IMR-90 (cell line): ENCODE data around the gene MYORG. TPM values are rescaled to one million over a fixed set of nuclear protein-coding genes. Genes with fewer than 3 reads are reported as not detected.

Experiments used
- ATAC-seq: fragments of 200-7000 bp; cut with Tn5 transposase; 2 replicates; pipeline ENCODE4 v1.9.1; 2020; ENCODE audit warnings: low read depth, mild to moderate bottlenecking, moderate library complexity
- BruUV-seq: library from RNA; stranded (reverse); fragments of 400-500 nt; replicated peaks from 2 replicates; lab custom pipeline; 2021; lab: Mats Ljungman, UMichigan
- CTCF ChIA-PET: fragments of 300-600 bp; formaldehyde crosslinking; extraction: SDS; loops from one replicate; lab custom pipeline; 2021; ENCODE audit warnings: antibody characterized with exemption; lab: Yijun Ruan, JAX
- POLR2A ChIA-PET: fragments of 300-600 bp; sonication (Branson Sonifier 250); formaldehyde crosslinking; loops from one replicate; lab custom pipeline; 2022; ENCODE audit warnings: antibody characterized with exemption; ENCODE audit not compliant: unreplicated experiment; lab: Charles Lee
- DNase-seq: peaks from one replicate; pipeline ENCODE4 v3.0.0; 2013
- H2AFZ ChIP-seq: replicated peaks from 2 replicates; pipeline ENCODE3; 2013; ENCODE audit warnings: low read length, mild to moderate bottlenecking; ENCODE audit not compliant: poor library complexity
- H2AK5ac ChIP-seq: 2 replicates; pipeline ENCODE4 v1.6.1; 2013; ENCODE audit warnings: low read depth, low read length, inconsistent platforms
- H2AK9ac ChIP-seq: replicated peaks from 2 replicates; pipeline ENCODE3; 2013; ENCODE audit warnings: mild to moderate bottlenecking, low read depth, low read length, moderate library complexity; ENCODE audit not compliant: poor library complexity
- H2BK120ac ChIP-seq: 2 replicates; pipeline ENCODE4 v1.6.1; 2013; ENCODE audit warnings: low read depth, low read length, inconsistent platforms
- H2BK15ac ChIP-seq: 3 replicates; pipeline ENCODE4 v1.6.1; 2013; ENCODE audit warnings: low read depth, low read length, inconsistent platforms
- H2BK20ac ChIP-seq: 2 replicates; pipeline ENCODE4 v1.6.1; 2013; ENCODE audit warnings: low read depth, mild to moderate bottlenecking, inconsistent platforms, low read length, moderate library complexity
- H2BK5ac ChIP-seq: 2 replicates; pipeline ENCODE4 v1.6.1; 2013; ENCODE audit warnings: mild to moderate bottlenecking, low read depth, low read length, inconsistent platforms; ENCODE audit not compliant: poor library complexity, severe bottlenecking
- H3K14ac ChIP-seq: replicated peaks from 2 replicates; pipeline ENCODE4 v1.6.1; 2013; ENCODE audit warnings: low read depth, low read length, inconsistent platforms
- H3K18ac ChIP-seq: 2 replicates; pipeline ENCODE4 v1.6.1; 2013; ENCODE audit warnings: low read depth, low read length, control low read depth
- H3K23ac ChIP-seq: 2 replicates; pipeline ENCODE4 v1.6.1; 2013; ENCODE audit warnings: low read depth, low read length, inconsistent platforms
- H3K27ac ChIP-seq: 2 replicates; pipeline ENCODE4 v1.5.1; 2013; ENCODE audit warnings: mild to moderate bottlenecking, control low read depth, low read length; ENCODE audit not compliant: insufficient read depth
- H3K27me3 ChIP-seq: 2 replicates; pipeline ENCODE4 v1.6.1; 2013; ENCODE audit warnings: low read length; ENCODE audit not compliant: control insufficient read depth, insufficient read depth
- H3K36me3 ChIP-seq: 2 replicates; pipeline ENCODE4 v1.6.1; 2013; ENCODE audit warnings: low read length, mixed read lengths; ENCODE audit not compliant: control insufficient read depth, insufficient read depth
- H3K4ac ChIP-seq: 2 replicates; pipeline ENCODE4 v1.6.1; 2013; ENCODE audit warnings: low read depth, low read length, inconsistent platforms
- H3K4me1 ChIP-seq: 2 replicates; pipeline ENCODE4 v1.6.1; 2013; ENCODE audit warnings: low read length, mixed read lengths; ENCODE audit not compliant: control insufficient read depth, insufficient read depth
- H3K4me2 ChIP-seq: 2 replicates; pipeline ENCODE4 v1.6.1; 2013; ENCODE audit warnings: low read depth, mild to moderate bottlenecking, control low read depth, low read length, moderate library complexity
- H3K4me3 ChIP-seq: 2 replicates; pipeline ENCODE4 v1.5.1; 2013; ENCODE audit warnings: low read depth, mild to moderate bottlenecking, control low read depth, low read length, moderate library complexity; ENCODE audit not compliant: insufficient read depth
- H3K56ac ChIP-seq: 2 replicates; pipeline ENCODE4 v1.6.1; 2013; ENCODE audit warnings: low read length, inconsistent platforms; ENCODE audit not compliant: insufficient read depth; ENCODE audit errors: extremely low read depth
- H3K79me1 ChIP-seq, 2 experiments: 2 replicates each; pipeline ENCODE4 v1.6.1; 2013; ENCODE audit warnings: low read length in 2 of 2, inconsistent platforms in 1 of 2, low read depth in 1 of 2
- H3K9ac ChIP-seq: 2 replicates; pipeline ENCODE4 v1.6.1; 2013; ENCODE audit warnings: low read depth, low read length, control low read depth
- H3K9me1 ChIP-seq: 2 replicates; pipeline ENCODE4 v1.6.1; 2013; ENCODE audit warnings: low read length, inconsistent platforms; ENCODE audit not compliant: insufficient read depth
- H3K9me3 ChIP-seq: 2 replicates; pipeline ENCODE4 v1.6.1; 2013; ENCODE audit warnings: low read length; ENCODE audit not compliant: control insufficient read depth, insufficient read depth
- H4K20me1 ChIP-seq: 2 replicates; pipeline ENCODE4 v1.6.1; 2013; ENCODE audit warnings: low read length, inconsistent platforms; ENCODE audit not compliant: insufficient read depth
- H4K5ac ChIP-seq: 2 replicates; pipeline ENCODE4 v1.6.1; 2013; ENCODE audit warnings: mild to moderate bottlenecking, low read depth, low read length, control low read depth
- H4K8ac ChIP-seq, 2 experiments: 2 replicates each; pipeline ENCODE4 v1.6.1; 2013; ENCODE audit warnings: low read depth in 2 of 2, low read length in 2 of 2, control low read depth in 1 of 2, inconsistent platforms in 1 of 2
- H4K91ac ChIP-seq: 2 replicates; pipeline ENCODE4 v1.6.1; 2013; ENCODE audit warnings: low read depth, low read length, inconsistent platforms; ENCODE audit not compliant: insufficient read depth
- BHLHE40 ChIP-seq: fragments of 150-350 bp; IDR thresholded peaks from 2 replicates; pipeline ENCODE4 v1.6.1; 2016; ENCODE audit warnings: mild to moderate bottlenecking, low read depth, low read length
- CEBPB ChIP-seq: IDR thresholded peaks from 2 replicates; pipeline ENCODE4 v1.6.1; 2012; ENCODE audit warnings: low read depth, low read length, improper control_type of control experiment
- CHD1 ChIP-seq: IDR thresholded peaks from 2 replicates; pipeline ENCODE4 v1.6.1; 2012; ENCODE audit warnings: low read depth, low read length, improper control_type of control experiment
- CTCF ChIP-seq: conservative IDR thresholded peaks from 2 replicates; pipeline ENCODE4 v1.5.1; 2012; ENCODE audit warnings: mild to moderate bottlenecking, low read depth, low read length, improper control_type of control experiment
- FOS ChIP-seq: fragments of 150-350 bp; IDR thresholded peaks from 2 replicates; pipeline ENCODE4 v1.6.1; 2016; ENCODE audit warnings: low read depth, low read length
- MAFK ChIP-seq: IDR thresholded peaks from 2 replicates; pipeline ENCODE4 v1.6.1; 2012; ENCODE audit warnings: low read depth, low read length, improper control_type of control experiment
- MAZ ChIP-seq: IDR thresholded peaks from 2 replicates; pipeline ENCODE4 v1.6.1; 2012; ENCODE audit warnings: low read depth, mild to moderate bottlenecking, low read length, improper control_type of control experiment, moderate library complexity, borderline replicate concordance
- NFE2L2 ChIP-seq: fragments of 150-350 bp; IDR thresholded peaks from 2 replicates; pipeline ENCODE4 v1.6.1; 2016; ENCODE audit warnings: low read depth, mild to moderate bottlenecking, low read length
- POLR2A ChIP-seq: IDR thresholded peaks from 2 replicates; pipeline ENCODE4 v1.6.1; 2012; ENCODE audit warnings: mild to moderate bottlenecking, low read depth, low read length
- RCOR1 ChIP-seq: IDR thresholded peaks from 2 replicates; pipeline ENCODE4 v1.6.1; 2012; ENCODE audit warnings: mild to moderate bottlenecking, low read length, improper control_type of control experiment; ENCODE audit not compliant: insufficient replicate concordance
- RFX5 ChIP-seq: IDR thresholded peaks from 2 replicates; pipeline ENCODE4 v1.8.0; 2012; ENCODE audit warnings: low read depth, mild to moderate bottlenecking, low read length, moderate library complexity
- SMC3 ChIP-seq: fragments of 150-350 bp; IDR thresholded peaks from 2 replicates; pipeline ENCODE4 v1.6.1; 2016; ENCODE audit warnings: low read depth, mild to moderate bottlenecking, antibody characterized with exemption, low read length, moderate library complexity
- WGBS, 2 experiments: methylation state at CpG; one replicate each; pipeline versions ENCODE4 v1.1.5 to v1.1.7; 2013; ENCODE audit warnings: missing lambda C conversion rate in 2 of 2; ENCODE audit not compliant: insufficient read length in 1 of 2; ENCODE audit errors: extremely low coverage in 2 of 2; 5-methylcytosine and 5-hydroxymethylcytosine counted together
- dilution Hi-C: fragments of 300-500 bp; cut with HindIII; formaldehyde crosslinking; loops from one replicate; pipeline ENCODE4 v1.14.3; 2018; ENCODE audit warnings: low sequenced_read_pairs; ENCODE audit not compliant: unreplicated experiment
- in situ Hi-C: fragments of 300-500 bp; cut with MboI; formaldehyde crosslinking; loops from 3 replicates; pipeline ENCODE4 v1.14.3; 2019; ENCODE audit warnings: low sequenced_read_pairs, inconsistent platforms, mixed read lengths
- intact Hi-C: fragments of 100-400 bp; cut with micrococcal nuclease; formaldehyde crosslinking; loops from 2 replicates; pipeline ENCODE4 v1.10.0; 2022
- polyA plus RNA-seq, 3 experiments: library from polyadenylated mRNA; depleted of rRNA; stranded (reverse); fragments of >200 nt; gene quantifications; 2 replicates each; pipeline ENCODE4 v1.2.3, GENCODE V29; 2012; ENCODE audit warnings: low replicate concordance in 1 of 3
- total RNA-seq: library from RNA; depleted of rRNA; stranded (reverse); fragments of >200 nt; gene quantifications from 2 replicates; pipeline ENCODE4 v1.2.3, GENCODE V29; 2012
- TF ChIP-seq, protein P1 (sequence below): fragments of 150-350 bp; IDR thresholded peaks from 2 replicates; pipeline ENCODE4 v1.6.1; 2016; ENCODE audit warnings: low read depth, mild to moderate bottlenecking, low read length, moderate library complexity, borderline replicate concordance
- TF ChIP-seq, protein P2 (sequence below): fragments of 150-350 bp; IDR thresholded peaks from 2 replicates; pipeline ENCODE4 v1.6.1; 2017; ENCODE audit warnings: mild to moderate bottlenecking, antibody characterized with exemption, low read length, low read depth

Gene MYORG
- total and polyA plus RNA-seq, 2 of the 4 experiments (the other 2 are of a cell fraction), result 0.36 to 0.60 TPM

GRCh38 chr9:34343090-34343489, 33.6 kb downstream of the MYORG start:
- Histone ChIP-seq H3K27me3 (no peaks in the 10 kb centered on the region), H3K23ac (no peak overlapping the region), H3K9me3 (no peaks in the 10 kb centered on the region), H3K56ac (no peak overlapping the region), H3K4me1 (no peaks in the 10 kb centered on the region), H3K4ac (no peak overlapping the region), H3K36me3 (peaks cover 37% of the 10 kb centered on the region), H2AK9ac (no peak overlapping the region), H2AFZ (no peak overlapping the region), H4K8ac (no peak overlapping the region), H2BK5ac (no peak overlapping the region), H2BK15ac (no peak overlapping the region), H3K27ac (no peak overlapping the region), H2BK120ac (no peak overlapping the region), H4K5ac (no peak overlapping the region), H2BK20ac (no peak overlapping the region), H3K18ac (no peak overlapping the region), H3K14ac (no peak overlapping the region), H3K4me3 (no peak overlapping the region), H3K9ac (no peak overlapping the region), H2AK5ac (no peak overlapping the region), H3K79me1 (peaks cover 0 to 6% of the 10 kb centered on the region in 2 experiments; a peak in 1 of 4 replicates), H4K20me1 (no peaks in the 10 kb centered on the region), H3K4me2 (no peak overlapping the region), H4K91ac (no peak overlapping the region), H3K9me1 (no peaks in the 10 kb centered on the region; the same call in 1 of the 2 replicates)
- no peak for ATAC-seq
- WGBS, 2 experiments, result 66% methylated on average over 2 of the region's 5 CpGs; no CpG with 5 or more reads in 1 of the 2 experiments
- TSS peak; percentile 66 for BruUV-seq
- dilution Hi-C loops, result no loop called here
- ChIA-PET CTCF (no interaction called here), POLR2A (no interaction called here)
- TF ChIP-seq POLR2A, result no peak
- TF ChIP-seq RCOR1, result no peak
- TF ChIP-seq RFX5, result no peak
- TF ChIP-seq NFE2L2, result no peak
- TF ChIP-seq CHD1, result no peak
- no peak for TF ChIP-seq CEBPB
- no peak for TF ChIP-seq MAFK
- no peak for TF ChIP-seq SMC3
- TF ChIP-seq MAZ, result no peak
- TF ChIP-seq FOS, result no peak
- no peak for TF ChIP-seq CTCF
- TF ChIP-seq, protein P1, sequence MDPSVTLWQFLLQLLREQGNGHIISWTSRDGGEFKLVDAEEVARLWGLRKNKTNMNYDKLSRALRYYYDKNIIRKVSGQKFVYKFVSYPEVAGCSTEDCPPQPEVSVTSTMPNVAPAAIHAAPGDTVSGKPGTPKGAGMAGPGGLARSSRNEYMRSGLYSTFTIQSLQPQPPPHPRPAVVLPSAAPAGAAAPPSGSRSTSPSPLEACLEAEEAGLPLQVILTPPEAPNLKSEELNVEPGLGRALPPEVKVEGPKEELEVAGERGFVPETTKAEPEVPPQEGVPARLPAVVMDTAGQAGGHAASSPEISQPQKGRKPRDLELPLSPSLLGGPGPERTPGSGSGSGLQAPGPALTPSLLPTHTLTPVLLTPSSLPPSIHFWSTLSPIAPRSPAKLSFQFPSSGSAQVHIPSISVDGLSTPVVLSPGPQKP, result no peak
- TF ChIP-seq, protein P2, sequence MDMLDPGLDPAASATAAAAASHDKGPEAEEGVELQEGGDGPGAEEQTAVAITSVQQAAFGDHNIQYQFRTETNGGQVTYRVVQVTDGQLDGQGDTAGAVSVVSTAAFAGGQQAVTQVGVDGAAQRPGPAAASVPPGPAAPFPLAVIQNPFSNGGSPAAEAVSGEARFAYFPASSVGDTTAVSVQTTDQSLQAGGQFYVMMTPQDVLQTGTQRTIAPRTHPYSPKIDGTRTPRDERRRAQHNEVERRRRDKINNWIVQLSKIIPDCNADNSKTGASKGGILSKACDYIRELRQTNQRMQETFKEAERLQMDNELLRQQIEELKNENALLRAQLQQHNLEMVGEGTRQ, result no peak
- no peak for TF ChIP-seq BHLHE40
- intact Hi-C loops, result no loop called here
- in situ Hi-C loops, result no loop called here
- no peak for DNase-seq
